ENCODE results near the gene KRT26. TPM values are rescaled to one million over a fixed set of nuclear protein-coding genes. Genes with fewer than 3 reads are reported as not detected.
A peak's percentile ranks its signal among the peaks of the same experiment; 100 is the strongest.
"Not testable (repeated sequence)": the region's sequence is repeated elsewhere in the genome, so short reads cannot be mapped to it uniquely, and the experiment has no call there.

KRT26 gene
- total and polyA plus RNA-seq, 5 experiments from 2014 or later, result not detected

DNA sequence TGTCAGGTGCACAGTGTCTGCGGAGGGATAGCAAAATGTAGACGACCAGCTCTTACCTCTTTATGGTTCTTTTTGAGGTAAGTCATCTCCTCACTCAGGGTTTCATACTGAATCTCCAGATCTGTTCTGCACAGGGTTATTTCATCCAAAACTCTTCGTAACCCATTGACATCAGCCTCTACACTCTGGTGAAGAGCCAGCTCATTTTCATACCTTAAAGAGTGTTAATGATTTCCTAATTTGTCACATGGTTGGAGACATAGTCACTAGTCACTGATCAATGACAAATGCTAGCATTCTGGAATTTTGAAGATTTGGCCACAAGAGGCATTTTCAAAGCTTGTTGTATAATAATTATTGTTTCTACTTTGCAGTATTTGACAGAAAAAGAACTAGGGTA, 18.2 kb downstream of the KRT26 start:
- H3K4me1 Mint-ChIP-seq, result no peaks in the 10 kb centered on the region
- no peak overlapping the region for H3K27ac Mint-ChIP-seq
- peaks cover 0 to 5% (median 5%) of the 10 kb centered on the region in 3 donors for H3K36me3 Mint-ChIP-seq
- POLR2A ChIA-PET, result no interaction called here
- DNase-seq (no peak), ATAC-seq (no peak)
- H3K4me3 Mint-ChIP-seq, result no peak overlapping the region
- peaks cover 7 to 15% (median 11%) of the 10 kb centered on the region in 9 donors for H3K9me3 Mint-ChIP-seq
- H3K27me3 Mint-ChIP-seq, result peaks cover 9 to 42% (median 24%) of the 10 kb centered on the region in 5 donors

DNA sequence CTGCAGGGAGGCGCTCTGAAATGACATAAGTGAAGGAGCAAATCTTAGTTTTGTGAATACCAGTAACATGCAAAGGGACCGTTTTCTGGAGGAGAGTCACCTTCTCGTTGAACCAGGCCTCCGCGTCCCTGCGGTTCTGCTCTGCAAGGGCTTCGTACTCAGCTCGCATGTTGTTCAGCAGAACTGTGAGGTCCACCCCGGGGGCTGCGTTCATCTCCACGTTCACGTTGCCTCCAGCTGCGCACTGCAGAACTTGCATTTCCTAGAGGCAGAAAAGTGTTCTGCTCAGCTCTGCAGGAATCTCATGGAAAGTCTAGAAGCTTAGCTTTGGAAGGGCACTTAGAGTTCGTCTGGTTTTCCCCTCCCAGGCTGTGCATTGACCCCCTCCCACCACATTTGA, 20.9 kb downstream of the KRT26 start:
- DNase-seq, result no peak
- no peaks in the 10 kb centered on the region for H3K4me1 Mint-ChIP-seq
- H3K4me3 Mint-ChIP-seq, result no peak overlapping the region
- peaks cover 9 to 45% (median 26%) of the 10 kb centered on the region in 5 donors for H3K27me3 Mint-ChIP-seq
- ATAC-seq, result no peak
- POLR2A ChIA-PET, result no interaction called here
- no peak overlapping the region for H3K27ac Mint-ChIP-seq
- no peaks in the 10 kb centered on the region for H3K36me3 Mint-ChIP-seq
- peaks cover 0 to 4% (median 2%) of the 10 kb centered on the region in 9 donors for H3K9me3 Mint-ChIP-seq

DNA sequence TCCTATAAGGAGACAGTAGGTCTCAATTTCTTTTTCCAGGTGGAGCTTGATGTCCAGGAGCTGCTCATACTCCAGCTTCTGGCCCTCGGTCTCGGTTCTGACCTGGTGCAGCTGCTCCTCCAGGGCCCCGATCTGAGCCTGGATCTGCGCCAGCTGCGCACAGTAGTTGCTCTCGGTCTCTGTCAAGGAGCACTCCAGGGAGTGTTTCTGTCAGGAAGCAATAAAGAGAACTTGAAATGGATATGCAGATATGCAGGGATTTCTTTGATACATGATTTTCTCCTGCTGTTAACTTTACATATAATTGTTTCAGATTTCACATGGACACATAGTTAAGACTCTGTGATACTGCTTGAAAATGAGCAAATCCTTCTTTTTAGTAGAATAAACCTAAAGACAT, 21.6 kb downstream of the KRT26 start:
- no peak overlapping the region for H3K27ac Mint-ChIP-seq
- H3K4me3 Mint-ChIP-seq, result no peak overlapping the region
- peaks cover 10 to 46% (median 29%) of the 10 kb centered on the region in 5 donors for H3K27me3 Mint-ChIP-seq
- H3K36me3 Mint-ChIP-seq, result no peaks in the 10 kb centered on the region
- H3K9me3 Mint-ChIP-seq, result peaks cover 0 to 4% (median 2%) of the 10 kb centered on the region in 9 donors
- DNase-seq (no peak), ATAC-seq (no peak)
- H3K4me1 Mint-ChIP-seq, result no peaks in the 10 kb centered on the region
- POLR2A ChIA-PET, result no interaction called here

DNA sequence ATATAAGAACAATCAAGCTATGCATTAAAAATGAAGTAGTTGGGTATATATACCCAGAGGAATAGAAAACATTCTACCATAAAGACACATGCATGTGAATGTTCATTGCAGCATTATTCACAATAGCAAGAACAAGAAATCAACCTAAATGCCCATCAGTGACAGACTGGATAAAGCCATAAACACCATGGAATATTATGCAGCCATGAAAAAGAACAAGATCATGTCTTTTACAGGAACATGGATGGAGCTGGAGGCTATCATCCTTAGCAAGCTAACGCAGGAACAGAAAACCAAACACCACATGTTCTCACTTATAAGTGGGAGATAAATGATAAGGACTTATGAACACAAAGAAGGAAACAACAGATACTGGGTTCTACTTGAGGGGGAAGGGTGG, 23.3 kb downstream of the KRT26 start:
- H3K9me3 Mint-ChIP-seq, POLR2A ChIA-PET, H3K4me1 Mint-ChIP-seq, H3K4me3 Mint-ChIP-seq, H3K27ac Mint-ChIP-seq, H3K36me3 Mint-ChIP-seq, DNase-seq, ATAC-seq: not testable (repeated sequence)
- peaks cover 10 to 57% (median 25%) of the 10 kb centered on the region in 5 donors for H3K27me3 Mint-ChIP-seq

DNA sequence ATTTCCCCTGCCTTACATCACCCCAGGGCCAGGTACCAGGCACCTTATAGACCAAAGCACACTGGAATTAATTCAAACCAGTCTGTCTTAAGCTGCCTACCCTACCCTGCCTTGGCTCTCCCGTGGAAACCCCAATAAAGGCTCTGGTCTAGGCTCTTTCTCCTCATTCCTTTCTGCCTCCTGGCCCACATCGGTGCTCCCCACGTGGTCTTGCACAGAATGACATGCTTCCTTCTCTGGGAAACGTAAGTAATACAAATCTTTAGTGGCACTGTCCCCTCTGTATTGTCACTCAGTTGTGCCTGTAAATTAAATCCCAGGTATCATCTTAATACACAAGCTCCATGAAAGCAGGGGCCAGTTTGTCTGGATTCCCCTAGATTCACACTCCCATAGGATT, 33.4 kb downstream of the KRT26 start:
- POLR2A ChIA-PET, result no interaction called here
- peaks cover 0 to 7% (median 3%) of the 10 kb centered on the region in 3 donors for H3K36me3 Mint-ChIP-seq
- H3K4me1 Mint-ChIP-seq, result peaks cover 0 to 2% (median 0%) of the 10 kb centered on the region in 4 donors

DNA sequence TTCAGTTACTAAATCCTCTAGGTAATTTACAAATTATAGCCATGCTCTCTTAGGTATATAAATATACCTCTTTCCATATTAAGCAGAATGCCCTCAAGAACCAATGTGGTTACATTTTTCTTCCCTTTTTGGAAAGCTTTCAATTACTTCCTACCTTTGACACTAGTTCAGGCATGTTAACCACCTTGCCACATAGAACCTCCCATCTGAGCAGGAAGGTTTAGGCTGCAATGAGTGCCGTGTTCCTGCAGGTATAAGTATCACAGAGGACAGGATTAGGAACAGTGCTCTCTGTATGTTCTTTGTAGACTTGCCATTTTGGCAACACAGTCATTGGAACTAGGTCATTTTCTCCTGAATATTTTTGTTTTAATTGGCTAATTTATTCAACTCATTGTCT, 37.0 kb downstream of the KRT26 start:
- H3K36me3 Mint-ChIP-seq, result no peaks in the 10 kb centered on the region
- peaks cover 8 to 39% (median 23%) of the 10 kb centered on the region in 5 donors for H3K27me3 Mint-ChIP-seq
- no peak overlapping the region for H3K4me3 Mint-ChIP-seq
- ATAC-seq, result no peak
- H3K9me3 Mint-ChIP-seq, result no peaks in the 10 kb centered on the region
- no peak overlapping the region for H3K27ac Mint-ChIP-seq
- DNase-seq, result no peak
- peaks cover 0 to 2% (median 0%) of the 10 kb centered on the region in 4 donors for H3K4me1 Mint-ChIP-seq
- POLR2A ChIA-PET, result no interaction called here

More for the DNA sequence above, 33.4 kb downstream of the KRT26 start:
- H3K27me3 Mint-ChIP-seq, result peaks cover 9 to 32% (median 22%) of the 10 kb centered on the region in 5 donors
- DNase-seq (no peak), ATAC-seq (no peak)
- H3K4me3 Mint-ChIP-seq, result no peak overlapping the region
- H3K27ac Mint-ChIP-seq, result peak overlapping the region in 1 of 10 donors; percentile 6
- peaks cover 0 to 14% (median 7%) of the 10 kb centered on the region in 9 donors for H3K9me3 Mint-ChIP-seq

DNA sequence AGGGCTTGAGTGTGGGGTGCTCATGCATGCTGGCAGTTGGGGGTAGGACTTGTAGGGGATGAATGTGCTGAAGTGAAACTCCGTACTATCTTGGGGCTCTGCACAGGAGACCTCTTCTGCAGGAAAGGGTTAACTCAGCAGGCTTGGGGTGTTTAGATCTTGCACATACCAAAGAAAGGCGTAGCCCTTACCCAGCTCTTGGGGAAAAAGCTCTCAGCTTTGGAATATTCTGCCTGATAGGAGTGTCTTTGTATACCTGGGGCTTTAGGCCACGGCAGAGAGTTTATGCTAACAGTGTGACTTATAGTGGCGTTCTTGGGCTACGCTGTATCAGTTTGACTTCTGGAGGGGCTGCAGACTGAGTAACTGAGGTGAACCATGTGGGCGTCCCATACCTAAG, 38.0 kb downstream of the KRT26 start:
- no peak for DNase-seq
- H3K36me3 Mint-ChIP-seq, result no peaks in the 10 kb centered on the region
- POLR2A ChIA-PET, result interaction anchor here (0.7 kb wide), 1 partner anchor 686 kb away, joined by 4 read pairs; no protein-coding TSS in a partner anchor
- H3K9me3 Mint-ChIP-seq, result no peaks in the 10 kb centered on the region
- H3K27ac Mint-ChIP-seq, result no peak overlapping the region
- peaks cover 6 to 39% (median 23%) of the 10 kb centered on the region in 5 donors for H3K27me3 Mint-ChIP-seq
- no peak for ATAC-seq
- peaks cover 0 to 2% (median 0%) of the 10 kb centered on the region in 4 donors for H3K4me1 Mint-ChIP-seq
- no peak overlapping the region for H3K4me3 Mint-ChIP-seq

DNA sequence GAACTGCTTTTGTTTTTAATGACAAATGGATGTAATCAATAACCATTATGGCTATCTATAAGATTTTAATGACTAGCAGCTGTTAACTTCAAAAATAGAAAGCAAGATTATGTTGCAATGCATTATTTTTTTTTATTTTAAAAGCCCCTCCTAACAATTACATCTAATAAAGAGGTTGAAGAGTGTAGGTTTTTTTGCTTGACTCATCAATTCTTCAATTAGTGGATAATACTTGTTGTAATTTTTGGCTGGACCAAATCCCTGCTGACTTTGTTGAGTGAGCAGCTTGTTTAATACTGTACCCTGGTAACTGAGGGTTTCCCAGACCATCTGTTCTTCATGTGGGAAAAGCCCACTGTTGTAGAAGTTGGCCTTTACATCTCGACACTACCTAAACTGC, 41.0 kb downstream of the KRT26 start:
- H3K27ac Mint-ChIP-seq, result no peak overlapping the region
- H3K4me1 Mint-ChIP-seq, result peaks cover 0 to 10% (median 0%) of the 10 kb centered on the region in 4 donors
- H3K36me3 Mint-ChIP-seq, result no peaks in the 10 kb centered on the region
- POLR2A ChIA-PET, result no interaction called here
- peaks cover 4 to 27% (median 18%) of the 10 kb centered on the region in 5 donors for H3K27me3 Mint-ChIP-seq
- no peaks in the 10 kb centered on the region for H3K9me3 Mint-ChIP-seq
- no peak overlapping the region for H3K4me3 Mint-ChIP-seq
- DNase-seq, result no peak
- ATAC-seq, result no peak

DNA sequence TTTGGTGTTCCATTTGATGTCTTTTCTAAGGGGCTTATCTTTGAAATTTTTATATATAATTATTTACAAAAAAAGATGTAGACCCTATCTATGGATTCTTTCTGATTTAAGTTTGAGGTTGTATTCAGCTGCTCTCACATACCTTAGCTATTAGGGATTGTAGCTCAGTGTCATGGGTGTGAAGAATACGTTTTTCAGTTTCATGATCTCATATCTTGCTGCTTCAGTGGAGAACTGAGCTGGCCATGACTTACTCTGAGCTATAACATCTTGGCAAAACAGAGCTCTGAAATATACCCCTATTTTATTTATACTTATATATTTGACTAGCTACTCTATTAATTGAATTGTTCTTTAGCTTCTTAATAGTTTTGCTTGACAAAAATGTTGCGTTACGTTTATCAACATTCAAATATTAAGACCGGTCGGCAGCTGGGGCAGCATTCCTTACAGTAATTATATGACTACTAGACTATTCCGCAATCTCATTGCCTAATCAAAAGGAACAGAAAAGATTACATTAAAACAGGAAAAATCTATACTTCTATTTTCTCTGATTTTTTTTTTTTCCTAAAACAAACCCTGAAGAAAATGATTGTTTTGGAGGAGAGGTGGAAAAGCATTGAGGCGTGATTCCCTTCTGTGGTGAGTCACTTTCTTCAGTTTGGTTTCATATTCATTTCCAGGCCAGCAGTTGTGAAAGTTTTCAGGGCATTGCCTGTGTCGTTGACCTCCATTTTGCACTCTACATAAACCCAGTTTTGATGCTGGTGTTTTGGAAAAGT, 44.4 kb downstream of the KRT26 start:
- POLR2A ChIA-PET, result interaction anchor here (1.0 kb wide), 1 partner anchor 93 kb away, joined by 3 read pairs; no protein-coding TSS in a partner anchor
- H3K27me3 Mint-ChIP-seq, result peaks cover 4 to 46% (median 14%) of the 10 kb centered on the region in 5 donors
- peak overlapping the region in 1 of 10 donors; percentile 37 for H3K4me3 Mint-ChIP-seq
- H3K27ac Mint-ChIP-seq, result peak overlapping the region in 1 of 10 donors; percentile 46
- no peaks in the 10 kb centered on the region for H3K36me3 Mint-ChIP-seq
- H3K4me1 Mint-ChIP-seq, result peaks cover 0 to 10% (median 0%) of the 10 kb centered on the region in 4 donors
- ATAC-seq (no peak), DNase-seq (no peak)
- H3K9me3 Mint-ChIP-seq, result no peaks in the 10 kb centered on the region

DNA sequence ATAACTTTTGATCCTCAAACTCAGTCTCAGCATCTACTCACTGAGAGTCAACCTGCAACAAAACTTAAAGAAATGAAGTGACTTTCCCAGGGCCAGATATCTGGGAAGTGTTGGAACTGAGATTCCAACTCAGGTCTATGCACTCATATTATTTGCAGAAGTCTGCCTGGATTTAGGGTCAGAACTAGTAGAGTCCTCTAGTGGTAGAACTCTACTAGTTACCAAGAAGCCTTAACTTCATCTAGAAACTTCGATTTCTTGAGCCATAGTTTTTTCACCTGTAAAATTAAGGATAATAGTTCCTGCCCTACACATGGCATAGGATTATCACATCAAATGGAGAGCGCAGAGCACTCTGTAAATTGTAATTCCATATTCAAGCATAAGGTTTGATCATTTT, 45.1 kb downstream of the KRT26 start:
- Mint-ChIP-seq H3K27me3 (peaks cover 4 to 40% (median 14%) of the 10 kb centered on the region in 5 donors), H3K4me1 (peaks cover 0 to 10% (median 0%) of the 10 kb centered on the region in 4 donors), H3K36me3 (no peaks in the 10 kb centered on the region), H3K4me3 (no peak overlapping the region), H3K9me3 (no peaks in the 10 kb centered on the region), H3K27ac (no peak overlapping the region)
- DNase-seq, result peak in 3 of 10 donors; percentile 15 to 31 (median 30)
- peak in 1 of 2 donors; percentile 56 for ATAC-seq
- POLR2A ChIA-PET, result interaction anchor here (1.0 kb wide), 1 partner anchor 94 kb away, joined by 3 read pairs; no protein-coding TSS in a partner anchor

DNA sequence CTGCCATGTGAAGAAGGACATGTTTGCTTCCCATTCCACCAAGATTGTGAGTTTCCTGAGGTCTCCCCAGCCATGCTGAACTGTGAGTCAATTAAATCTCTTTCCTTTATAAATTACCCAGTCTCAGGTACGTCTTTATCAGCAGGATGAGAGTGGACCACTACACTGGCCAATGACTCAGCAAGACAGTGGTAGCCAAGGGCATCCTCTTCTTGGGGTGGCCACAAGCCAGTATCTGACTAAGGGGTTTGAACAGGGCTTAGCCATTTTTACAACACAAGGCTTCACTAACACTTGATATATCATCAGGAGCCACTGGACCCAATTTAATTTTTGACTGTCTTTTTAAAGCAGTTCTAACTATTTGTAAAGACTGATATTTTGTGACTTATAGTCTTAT, 47.3 kb downstream of the KRT26 start:
- DNase-seq (no peak), ATAC-seq (no peak)
- Mint-ChIP-seq H3K36me3 (no peaks in the 10 kb centered on the region), H3K4me1 (peaks cover 0 to 10% (median 0%) of the 10 kb centered on the region in 4 donors), H3K27me3 (peaks cover 1 to 19% (median 10%) of the 10 kb centered on the region in 5 donors), H3K9me3 (no peaks in the 10 kb centered on the region), H3K4me3 (no peak overlapping the region), H3K27ac (peak overlapping the region in 1 of 10 donors; percentile 67)
- POLR2A ChIA-PET, result no interaction called here

DNA sequence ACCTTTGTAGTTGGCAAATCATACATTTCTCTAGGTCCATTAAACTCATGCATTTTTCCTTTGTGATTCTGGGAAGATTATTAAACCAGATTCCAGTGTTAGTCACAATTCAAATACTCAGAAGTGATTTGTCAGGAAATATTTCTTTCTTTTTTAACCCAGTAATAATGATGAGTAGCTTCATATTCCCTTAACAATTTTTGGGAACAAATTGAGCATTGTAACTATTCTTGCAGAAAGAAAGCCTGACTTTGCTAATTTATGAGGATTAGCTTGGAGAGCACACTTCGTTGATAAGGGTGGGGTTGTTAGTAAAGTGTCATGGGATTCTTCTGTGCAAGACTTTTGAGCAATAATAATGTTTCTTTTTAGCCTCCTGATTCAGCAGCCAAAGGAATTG, 49.8 kb downstream of the KRT26 start:
- Mint-ChIP-seq H3K27me3 (peaks cover 0 to 19% (median 10%) of the 10 kb centered on the region in 5 donors), H3K9me3 (no peaks in the 10 kb centered on the region)

DNA sequence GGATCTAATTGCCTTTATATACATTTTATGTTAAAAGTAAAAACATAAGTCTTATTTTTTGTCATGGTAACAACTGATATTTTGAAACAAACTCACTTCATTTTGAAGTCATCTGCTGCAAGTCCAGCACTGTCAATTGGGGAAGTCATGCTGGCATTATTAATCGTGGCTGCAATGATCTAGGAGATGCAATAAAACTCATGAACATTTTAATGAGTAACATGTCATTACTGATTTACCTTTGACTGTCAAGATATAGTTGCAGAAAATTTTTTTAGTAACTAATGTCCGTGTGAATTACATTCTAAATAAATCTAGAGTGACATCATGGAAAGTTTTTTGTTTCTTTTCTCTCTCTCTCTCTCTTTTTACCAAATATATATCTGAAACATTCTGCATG, 51.1 kb downstream of the KRT26 start:
- POLR2A ChIA-PET, result no interaction called here
- H3K36me3 Mint-ChIP-seq, result no peaks in the 10 kb centered on the region
- DNase-seq, result no peak
- no peak overlapping the region for H3K27ac Mint-ChIP-seq
- no peak for ATAC-seq
- no peaks in the 10 kb centered on the region for H3K9me3 Mint-ChIP-seq
- H3K4me1 Mint-ChIP-seq, result no peaks in the 10 kb centered on the region
- no peak overlapping the region for H3K4me3 Mint-ChIP-seq
- H3K27me3 Mint-ChIP-seq, result peaks cover 0 to 19% (median 10%) of the 10 kb centered on the region in 5 donors

More for the DNA sequence above, 49.8 kb downstream of the KRT26 start:
- POLR2A ChIA-PET, result no interaction called here
- no peak for ATAC-seq
- no peak for DNase-seq
- H3K4me3 Mint-ChIP-seq, result no peak overlapping the region
- H3K36me3 Mint-ChIP-seq, result no peaks in the 10 kb centered on the region
- peaks cover 0 to 2% (median 0%) of the 10 kb centered on the region in 4 donors for H3K4me1 Mint-ChIP-seq
- no peak overlapping the region for H3K27ac Mint-ChIP-seq

All from naive thymus-derived CD8-positive, alpha-beta T cell (primary cell).